Caco-2 (cell line): ENCODE data around the gene PITPNM3. TPM values are rescaled to one million over a fixed set of nuclear protein-coding genes. Genes with fewer than 3 reads are reported as not detected.

Experiments
- BruUV-seq: library from RNA; stranded (reverse); fragments of 400-500 nt; replicated peaks from 2 replicates; lab custom pipeline; 2021; lab: Mats Ljungman, UMichigan
- CTCF ChIA-PET: fragments of 300-600 bp; sonication (Branson Sonifier 250); formaldehyde crosslinking; loops from one replicate; lab custom pipeline; 2022; ENCODE audit warnings: antibody characterized with exemption; lab: Charles Lee
- POLR2A ChIA-PET: fragments of 300-600 bp; sonication (Branson Sonifier 250); formaldehyde crosslinking; loops from one replicate; lab custom pipeline; 2022; ENCODE audit warnings: antibody characterized with exemption; lab: Charles Lee
- DNase-seq, 2 experiments: peaks; one replicate each; pipeline versions ENCODE4 v3.0.0 to v3.0.0-alpha.2; 2020 to 2022
- H3K27me3 ChIP-seq: replicated peaks from 2 replicates; pipeline ENCODE4 v1.6.0; 2011; ENCODE audit warnings: low read length; ENCODE audit not compliant: control insufficient read depth, insufficient read depth
- H3K36me3 ChIP-seq: 2 replicates; pipeline ENCODE4 v1.5.1; 2011; ENCODE audit warnings: low read length; ENCODE audit not compliant: control insufficient read depth, insufficient read depth
- H3K4me1 ChIP-seq: fragments of 250-450 bp; sonication (Bioruptor Pico); 2 replicates; pipeline ENCODE4 v1.5.1; 2020; ENCODE audit warnings: mild to moderate bottlenecking
- H3K4me3 ChIP-seq: 2 replicates; pipeline ENCODE4 v1.5.1; 2011; ENCODE audit warnings: low read depth, mild to moderate bottlenecking, control low read depth, low read length
- H3K9me3 ChIP-seq: fragments of 250-450 bp; sonication (Bioruptor Pico); 2 replicates; pipeline ENCODE4 v1.5.1; 2020; ENCODE audit warnings: mild to moderate bottlenecking, moderate library complexity
- H3K27ac Mint-ChIP-seq: one replicate; pipeline ENCODE4 v1.8.0; 2022; ENCODE audit warnings: mixed read lengths; ENCODE audit not compliant: unreplicated experiment
- H3K27me3 Mint-ChIP-seq: one replicate; pipeline ENCODE4 v1.8.0; 2022; ENCODE audit warnings: mixed read lengths; ENCODE audit not compliant: insufficient read depth, unreplicated experiment
- H3K36me3 Mint-ChIP-seq: one replicate; pipeline ENCODE4 v1.8.0; 2022; ENCODE audit warnings: mild to moderate bottlenecking, mixed read lengths; ENCODE audit not compliant: insufficient read depth, unreplicated experiment
- H3K4me1 Mint-ChIP-seq: one replicate; pipeline ENCODE4 v1.8.0; 2022; ENCODE audit warnings: low read depth, mixed read lengths; ENCODE audit not compliant: unreplicated experiment
- H3K4me3 Mint-ChIP-seq: one replicate; pipeline ENCODE4 v1.8.0; 2022; ENCODE audit warnings: mild to moderate bottlenecking, moderate library complexity, mixed read lengths; ENCODE audit not compliant: unreplicated experiment
- H3K9me3 Mint-ChIP-seq: one replicate; pipeline ENCODE4 v1.8.0; 2022; ENCODE audit warnings: mixed read lengths; ENCODE audit not compliant: unreplicated experiment
- CTCF ChIP-seq, 2 experiments: fragments of 200-600 bp in 1 of 2; IDR thresholded peaks; 1 replicate in 1 of 2; 2 replicates in 1 of 2; pipeline versions ENCODE4 v1.5.1 to v1.8.0; 2011 to 2022; ENCODE audit warnings: antibody characterized with exemption in 1 of 2, control low read depth in 1 of 2, inconsistent platforms in 1 of 2, low read depth in 1 of 2, low read length in 1 of 2, mild to moderate bottlenecking in 1 of 2, moderate library complexity in 1 of 2; ENCODE audit not compliant: insufficient read depth in 1 of 2, severe bottlenecking in 1 of 2, unreplicated experiment in 1 of 2
- intact Hi-C: fragments of 100-400 bp; cut with micrococcal nuclease; formaldehyde crosslinking; loops from one replicate; pipeline ENCODE4 v1.10.0; 2022; ENCODE audit not compliant: unreplicated experiment
- total RNA-seq: library from RNA; stranded (reverse); gene quantifications from 2 replicates; pipeline ENCODE4 v1.2.3, GENCODE V29; 2022

PITPNM3 gene
- total RNA-seq, 1 experiment from 2014 or later, result 0.50 TPM

- intact Hi-C loops, result no loop called here
- H3K36me3 Mint-ChIP-seq, result no peaks in the 10 kb centered on the region
- Histone ChIP-seq H3K4me3 (no peak overlapping the region), H3K4me1 (no peaks in the 10 kb centered on the region), H3K27me3 (no peaks in the 10 kb centered on the region), H3K9me3 (no peaks in the 10 kb centered on the region), H3K36me3 (no peaks in the 10 kb centered on the region)
- no TSS peak for BruUV-seq
- no peaks in the 10 kb centered on the region for H3K4me1 Mint-ChIP-seq
- no peak for DNase-seq
- H3K9me3 Mint-ChIP-seq, result peaks cover 10% of the 10 kb centered on the region
- H3K27ac Mint-ChIP-seq, result no peak overlapping the region
- no peaks in the 10 kb centered on the region for H3K27me3 Mint-ChIP-seq
- no peak for TF ChIP-seq CTCF (IDR thresholded peaks at IDR 0.05; ENCODE audit: insufficient read depth in 1 of 2, low read depth in 1 of 2, low read length in 1 of 2, severe bottlenecking in 1 of 2, unreplicated experiment in 1 of 2)
- H3K4me3 Mint-ChIP-seq, result no peak overlapping the region
- POLR2A ChIA-PET, result no interaction called here
- CTCF ChIA-PET, result no interaction called here
Observed at GRCh38 chr17:6427279-6427781, 129.0 kb downstream of the PITPNM3 start.

GRCh38 chr17:6426356-6427101 lies 129.8 kb downstream of the PITPNM3 start:
- intact Hi-C loops, result no loop called here
- TF ChIP-seq CTCF (IDR thresholded peaks at IDR 0.05; ENCODE audit: insufficient read depth in 1 of 2, low read depth in 1 of 2, low read length in 1 of 2, severe bottlenecking in 1 of 2, unreplicated experiment in 1 of 2), result no peak
- Histone ChIP-seq H3K4me3 (no peak overlapping the region), H3K4me1 (no peaks in the 10 kb centered on the region), H3K36me3 (no peaks in the 10 kb centered on the region), H3K9me3 (no peaks in the 10 kb centered on the region), H3K27me3 (no peaks in the 10 kb centered on the region)
- Mint-ChIP-seq H3K36me3 (no peaks in the 10 kb centered on the region), H3K4me1 (no peaks in the 10 kb centered on the region), H3K9me3 (peaks cover 10% of the 10 kb centered on the region), H3K4me3 (no peak overlapping the region), H3K27ac (no peak overlapping the region), H3K27me3 (no peaks in the 10 kb centered on the region)
- DNase-seq, result no peak
- POLR2A ChIA-PET, result no interaction called here
- CTCF ChIA-PET, result no interaction called here
- BruUV-seq, result no TSS peak

GRCh38 chr17:6425407-6425806 lies 130.9 kb downstream of the PITPNM3 start:
- Mint-ChIP-seq H3K4me1 (no peaks in the 10 kb centered on the region), H3K36me3 (no peaks in the 10 kb centered on the region), H3K27ac (no peak overlapping the region), H3K4me3 (no peak overlapping the region), H3K9me3 (peaks cover 10% of the 10 kb centered on the region), H3K27me3 (no peaks in the 10 kb centered on the region)
- no peak for DNase-seq
- H3K4me1 ChIP-seq, result no peaks in the 10 kb centered on the region
- H3K4me3 ChIP-seq, result no peak overlapping the region
- ChIA-PET CTCF (no interaction called here), POLR2A (no interaction called here)
- no peaks in the 10 kb centered on the region for H3K9me3 ChIP-seq
- intact Hi-C loops, result no loop called here
- BruUV-seq, result no TSS peak
- H3K27me3 ChIP-seq, result no peaks in the 10 kb centered on the region
- TF ChIP-seq CTCF (IDR thresholded peaks at IDR 0.05; ENCODE audit: insufficient read depth in 1 of 2, low read depth in 1 of 2, low read length in 1 of 2, severe bottlenecking in 1 of 2, unreplicated experiment in 1 of 2), result no peak
- no peaks in the 10 kb centered on the region for H3K36me3 ChIP-seq
